SU-DHL-6 (cell line): Measurements from ENCODE around the gene CCDC194.

Experiments used
- H2AFZ ChIP-seq: fragments of 200-600 bp; sonication (generic); 2 replicates; pipeline ENCODE4 v1.6.1; 2014; ENCODE audit warnings: low read depth, mild to moderate bottlenecking, moderate library complexity, mixed read lengths, antibody characterized with exemption, low read length; ENCODE audit not compliant: severe bottlenecking
- H3F3A ChIP-seq: fragments of 200-600 bp; shearing (Covaris generic); 2 replicates; pipeline ENCODE4 v1.6.0; 2016; ENCODE audit warnings: antibody characterized with exemption, mild to moderate bottlenecking; ENCODE audit not compliant: insufficient read depth
- H3K27ac ChIP-seq: fragments of 200-600 bp; sonication (generic); 2 replicates; pipeline ENCODE4 v1.5.1; 2016; ENCODE audit warnings: low read depth, mild to moderate bottlenecking, low read length, moderate library complexity, mixed read lengths
- H3K27me3 ChIP-seq: fragments of 200-600 bp; sonication (generic), shearing (Covaris generic); 2 replicates; pipeline ENCODE4 v1.6.0; 2014; ENCODE audit warnings: mild to moderate bottlenecking, low read length
- H3K36me3 ChIP-seq: fragments of 200-600 bp; sonication (generic); 2 replicates; pipeline ENCODE4 v1.6.1; 2014; ENCODE audit warnings: mild to moderate bottlenecking, low read length, mixed read lengths
- H3K4me2 ChIP-seq: fragments of 300-600, 200-600 bp; shearing (Covaris generic), sonication (generic); 2 replicates; pipeline ENCODE4 v1.6.0; 2014; ENCODE audit warnings: low read length, low read depth, mild to moderate bottlenecking; ENCODE audit not compliant: poor library complexity, severe bottlenecking
- H3K4me3 ChIP-seq: fragments of 200-600 bp; sonication (generic); 2 replicates; pipeline ENCODE4 v1.5.1; 2014; ENCODE audit warnings: antibody characterized with exemption, low read length, mild to moderate bottlenecking, mixed read lengths; ENCODE audit not compliant: insufficient read depth, poor library complexity, severe bottlenecking
- H3K79me2 ChIP-seq: fragments of 200-600 bp; sonication (generic); 2 replicates; pipeline ENCODE4 v1.6.1; 2014; ENCODE audit warnings: mild to moderate bottlenecking, low read length, moderate library complexity; ENCODE audit not compliant: insufficient read depth
- H3K9ac ChIP-seq: fragments of 200-600 bp; sonication (generic); 2 replicates; pipeline ENCODE4 v1.7.0; 2014; ENCODE audit warnings: mild to moderate bottlenecking, low read length
- H3K9me2 ChIP-seq: fragments of 200-600 bp; sonication (generic); replicated peaks from 2 replicates; pipeline ENCODE4 v1.6.1; 2014; ENCODE audit warnings: low read length; ENCODE audit not compliant: insufficient read depth
- H3K9me3 ChIP-seq: fragments of 200-600 bp; sonication (generic); 2 replicates; pipeline ENCODE4 v1.6.1; 2014; ENCODE audit warnings: low read length, mixed read lengths; ENCODE audit not compliant: insufficient read depth
- H4K20me1 ChIP-seq: fragments of 200-600 bp; sonication (generic); 2 replicates; pipeline ENCODE4 v1.6.1; 2014; ENCODE audit warnings: low read depth, mild to moderate bottlenecking, antibody characterized with exemption, low read length, moderate library complexity, mixed read lengths
- EZH2phosphoT487 ChIP-seq: fragments of 200-600 bp; sonication (generic), shearing (Covaris generic); conservative IDR thresholded peaks from 2 replicates; pipeline ENCODE4 v1.6.1; 2018; ENCODE audit warnings: mild to moderate bottlenecking, antibody characterized with exemption, low read length, moderate library complexity, mixed read lengths
- TF ChIP-seq, protein P1 (sequence below): fragments of 200-600 bp; sonication (generic); IDR thresholded peaks from one replicate; pipeline ENCODE4 v1.5.1; 2017; ENCODE audit warnings: antibody characterized with exemption, mild to moderate bottlenecking, low read length, moderate library complexity; ENCODE audit not compliant: insufficient read depth, poor library complexity, severe bottlenecking

Gene CCDC194

GRCh38 chr19:17414097-17414496, 20.1 kb upstream of the CCDC194 start:
- Histone ChIP-seq H3K9ac (no peak overlapping the region), H2AFZ (no peak overlapping the region), H3K9me3 (no peaks in the 10 kb centered on the region), H3F3A (peaks cover 11% of the 10 kb centered on the region; the same call in 1 of the 2 replicates), H3K79me2 (no peaks in the 10 kb centered on the region), H3K36me3 (no peaks in the 10 kb centered on the region), H3K27me3 (no peaks in the 10 kb centered on the region), H3K4me3 (no peak overlapping the region), H3K27ac (peak overlapping the region; percentile 51; the same call in 1 of the 2 replicates), H3K9me2 (no peaks in the 10 kb centered on the region), H3K4me2 (no peak overlapping the region), H4K20me1 (no peaks in the 10 kb centered on the region)
- TF ChIP-seq, protein P1, sequence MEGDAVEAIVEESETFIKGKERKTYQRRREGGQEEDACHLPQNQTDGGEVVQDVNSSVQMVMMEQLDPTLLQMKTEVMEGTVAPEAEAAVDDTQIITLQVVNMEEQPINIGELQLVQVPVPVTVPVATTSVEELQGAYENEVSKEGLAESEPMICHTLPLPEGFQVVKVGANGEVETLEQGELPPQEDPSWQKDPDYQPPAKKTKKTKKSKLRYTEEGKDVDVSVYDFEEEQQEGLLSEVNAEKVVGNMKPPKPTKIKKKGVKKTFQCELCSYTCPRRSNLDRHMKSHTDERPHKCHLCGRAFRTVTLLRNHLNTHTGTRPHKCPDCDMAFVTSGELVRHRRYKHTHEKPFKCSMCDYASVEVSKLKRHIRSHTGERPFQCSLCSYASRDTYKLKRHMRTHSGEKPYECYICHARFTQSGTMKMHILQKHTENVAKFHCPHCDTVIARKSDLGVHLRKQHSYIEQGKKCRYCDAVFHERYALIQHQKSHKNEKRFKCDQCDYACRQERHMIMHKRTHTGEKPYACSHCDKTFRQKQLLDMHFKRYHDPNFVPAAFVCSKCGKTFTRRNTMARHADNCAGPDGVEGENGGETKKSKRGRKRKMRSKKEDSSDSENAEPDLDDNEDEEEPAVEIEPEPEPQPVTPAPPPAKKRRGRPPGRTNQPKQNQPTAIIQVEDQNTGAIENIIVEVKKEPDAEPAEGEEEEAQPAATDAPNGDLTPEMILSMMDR: no peak
- TF ChIP-seq EZH2phosphoT487: no peak

GRCh38 chr19:17411801-17412200, 17.8 kb upstream of the CCDC194 start:
- H4K20me1 ChIP-seq: no peaks in the 10 kb centered on the region
- no peak overlapping the region for H3K4me3 ChIP-seq
- TF ChIP-seq, protein P1: no peak
- TF ChIP-seq EZH2phosphoT487: no peak
- no peaks in the 10 kb centered on the region for H3K27me3 ChIP-seq
- H3K79me2 ChIP-seq: no peaks in the 10 kb centered on the region
- no peaks in the 10 kb centered on the region for H3K9me3 ChIP-seq
- H3K4me2 ChIP-seq: peak overlapping the region; percentile 52
- H3K27ac ChIP-seq: peak overlapping the region; percentile 51
- peak overlapping the region; percentile 32 for H3K9ac ChIP-seq
- H3K36me3 ChIP-seq: no peaks in the 10 kb centered on the region
- no peaks in the 10 kb centered on the region for H3K9me2 ChIP-seq
- no peak overlapping the region for H2AFZ ChIP-seq
- peaks cover 8% of the 10 kb centered on the region; the same call in 1 of the 2 replicates for H3F3A ChIP-seq

- H3K9ac ChIP-seq: no peak overlapping the region
- H3K27ac ChIP-seq: no peak overlapping the region
- H2AFZ ChIP-seq: no peak overlapping the region
- H3K4me3 ChIP-seq: no peak overlapping the region
- no peaks in the 10 kb centered on the region for H3K9me2 ChIP-seq
- TF ChIP-seq, protein P1: no peak
- TF ChIP-seq EZH2phosphoT487: no peak
- H3K36me3 ChIP-seq: no peaks in the 10 kb centered on the region
- H3K27me3 ChIP-seq: no peaks in the 10 kb centered on the region
- no peaks in the 10 kb centered on the region for H3K9me3 ChIP-seq
- H3K4me2 ChIP-seq: no peak overlapping the region
- no peaks in the 10 kb centered on the region for H4K20me1 ChIP-seq
- H3F3A ChIP-seq: peaks cover 12% of the 10 kb centered on the region; the same call in 1 of the 2 replicates
- 0 out of 2 replicates have a peak, but pooled peaks cover under 1% of the 10 kb centered on the region for H3K79me2 ChIP-seq
Measured at GRCh38 chr19:17409990-17410389, 16.0 kb upstream of the CCDC194 start.
